PFSK-1 (cell line): Measurements from ENCODE around the gene URAD.

Source experiments
- FOXP2 ChIP-seq: optimal IDR thresholded peaks from 2 replicates; pipeline ENCODE3; 2011; ENCODE audit warnings: borderline replicate concordance, control low read depth, inconsistent platforms; ENCODE audit not compliant: insufficient read depth; ENCODE audit errors: extremely low read length, extremely low read depth
- POLR2AphosphoS5 ChIP-seq: IDR thresholded peaks from 2 replicates; pipeline ENCODE4 v1.6.1; 2012; ENCODE audit warnings: low read depth, mild to moderate bottlenecking, control low read depth, low read length, moderate library complexity
- SIN3A ChIP-seq: IDR thresholded peaks from 2 replicates; pipeline ENCODE4 v1.6.1; 2012; ENCODE audit warnings: mild to moderate bottlenecking, low read length, moderate library complexity, borderline replicate concordance; ENCODE audit not compliant: insufficient read depth
- TAF1 ChIP-seq: IDR thresholded peaks from 2 replicates; pipeline ENCODE4 v1.6.1; 2012; ENCODE audit warnings: low read length, control low read depth, borderline replicate concordance; ENCODE audit not compliant: insufficient read depth
- TF ChIP-seq, protein P1 (sequence below), 2 experiments: IDR thresholded peaks; 2 replicates each; pipeline versions ENCODE4 v1.6.1 to v1.8.0; 2011 to 2012; ENCODE audit warnings: low read depth in 2 of 2, low read length in 2 of 2, control low read depth in 1 of 2, inconsistent platforms in 1 of 2, mild to moderate bottlenecking in 1 of 2, moderate library complexity in 1 of 2; ENCODE audit not compliant: insufficient read depth in 1 of 2

URAD gene

DNA sequence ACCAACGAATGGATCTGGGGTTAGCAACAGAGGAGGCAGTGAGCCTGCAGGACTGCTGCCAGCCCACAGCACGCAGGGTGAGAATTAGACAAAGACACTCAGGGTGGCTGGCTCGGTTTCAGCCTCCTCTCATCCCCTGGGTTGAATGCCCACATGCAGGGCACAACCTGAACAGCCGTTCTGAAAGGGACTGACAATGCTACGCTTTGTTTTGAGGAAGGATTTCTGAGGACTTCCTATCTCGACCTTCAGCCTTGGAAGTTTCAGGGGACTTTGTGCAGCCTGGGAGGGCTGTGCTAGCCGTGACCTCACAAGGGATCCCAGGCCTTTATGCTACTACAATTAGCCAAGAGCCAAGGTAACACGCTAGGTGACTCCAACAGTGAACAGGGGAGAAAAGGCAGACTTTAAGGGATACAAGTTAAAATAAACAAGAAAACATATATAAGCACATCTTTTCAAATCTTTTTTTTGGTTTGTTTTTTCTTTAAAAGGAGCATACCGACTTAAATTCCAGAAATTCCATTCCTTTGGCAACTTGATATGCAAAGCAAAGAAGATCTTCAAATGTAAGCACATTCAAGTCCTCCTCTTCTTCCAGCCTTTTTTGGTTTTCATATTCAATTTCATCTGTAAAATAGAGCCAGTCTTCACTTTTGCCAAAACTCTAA lies 34.5 kb upstream of the URAD start:
- TF ChIP-seq TAF1 (no peak), POLR2AphosphoS5 (no peak), SIN3A (no peak), FOXP2 (no peak)
- TF ChIP-seq, protein P1, sequence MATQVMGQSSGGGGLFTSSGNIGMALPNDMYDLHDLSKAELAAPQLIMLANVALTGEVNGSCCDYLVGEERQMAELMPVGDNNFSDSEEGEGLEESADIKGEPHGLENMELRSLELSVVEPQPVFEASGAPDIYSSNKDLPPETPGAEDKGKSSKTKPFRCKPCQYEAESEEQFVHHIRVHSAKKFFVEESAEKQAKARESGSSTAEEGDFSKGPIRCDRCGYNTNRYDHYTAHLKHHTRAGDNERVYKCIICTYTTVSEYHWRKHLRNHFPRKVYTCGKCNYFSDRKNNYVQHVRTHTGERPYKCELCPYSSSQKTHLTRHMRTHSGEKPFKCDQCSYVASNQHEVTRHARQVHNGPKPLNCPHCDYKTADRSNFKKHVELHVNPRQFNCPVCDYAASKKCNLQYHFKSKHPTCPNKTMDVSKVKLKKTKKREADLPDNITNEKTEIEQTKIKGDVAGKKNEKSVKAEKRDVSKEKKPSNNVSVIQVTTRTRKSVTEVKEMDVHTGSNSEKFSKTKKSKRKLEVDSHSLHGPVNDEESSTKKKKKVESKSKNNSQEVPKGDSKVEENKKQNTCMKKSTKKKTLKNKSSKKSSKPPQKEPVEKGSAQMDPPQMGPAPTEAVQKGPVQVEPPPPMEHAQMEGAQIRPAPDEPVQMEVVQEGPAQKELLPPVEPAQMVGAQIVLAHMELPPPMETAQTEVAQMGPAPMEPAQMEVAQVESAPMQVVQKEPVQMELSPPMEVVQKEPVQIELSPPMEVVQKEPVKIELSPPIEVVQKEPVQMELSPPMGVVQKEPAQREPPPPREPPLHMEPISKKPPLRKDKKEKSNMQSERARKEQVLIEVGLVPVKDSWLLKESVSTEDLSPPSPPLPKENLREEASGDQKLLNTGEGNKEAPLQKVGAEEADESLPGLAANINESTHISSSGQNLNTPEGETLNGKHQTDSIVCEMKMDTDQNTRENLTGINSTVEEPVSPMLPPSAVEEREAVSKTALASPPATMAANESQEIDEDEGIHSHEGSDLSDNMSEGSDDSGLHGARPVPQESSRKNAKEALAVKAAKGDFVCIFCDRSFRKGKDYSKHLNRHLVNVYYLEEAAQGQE (IDR thresholded peaks at IDR 0.05; ENCODE audit: insufficient read depth in 1 of 2, low read depth in 2 of 2, low read length in 2 of 2) = no peak

DNA sequence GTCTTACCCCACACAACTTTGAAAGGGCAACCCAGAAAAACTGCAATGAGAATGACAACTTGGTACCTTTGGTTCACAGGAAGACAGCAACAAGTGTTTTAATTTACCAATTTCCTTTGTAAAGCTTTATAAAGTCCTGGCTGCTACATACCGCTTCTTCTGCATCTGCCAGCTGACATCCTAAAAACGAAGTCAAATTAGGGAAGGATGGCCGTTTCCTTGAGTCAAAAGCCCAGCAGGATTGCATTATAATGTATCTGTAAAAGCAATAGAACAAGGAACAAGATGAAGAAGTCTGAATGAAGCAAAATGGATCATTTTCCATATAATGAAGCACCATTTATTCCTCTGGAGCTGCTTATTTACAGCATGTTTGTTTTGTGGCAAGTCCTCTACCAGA lies 25.8 kb upstream of the URAD start:
- TF ChIP-seq, protein P1 (IDR thresholded peaks at IDR 0.05; ENCODE audit: insufficient read depth in 1 of 2, low read depth in 2 of 2, low read length in 2 of 2) = no peak
- no peak for TF ChIP-seq FOXP2
- no peak for TF ChIP-seq POLR2AphosphoS5
- no peak for TF ChIP-seq TAF1
- TF ChIP-seq SIN3A = no peak

DNA sequence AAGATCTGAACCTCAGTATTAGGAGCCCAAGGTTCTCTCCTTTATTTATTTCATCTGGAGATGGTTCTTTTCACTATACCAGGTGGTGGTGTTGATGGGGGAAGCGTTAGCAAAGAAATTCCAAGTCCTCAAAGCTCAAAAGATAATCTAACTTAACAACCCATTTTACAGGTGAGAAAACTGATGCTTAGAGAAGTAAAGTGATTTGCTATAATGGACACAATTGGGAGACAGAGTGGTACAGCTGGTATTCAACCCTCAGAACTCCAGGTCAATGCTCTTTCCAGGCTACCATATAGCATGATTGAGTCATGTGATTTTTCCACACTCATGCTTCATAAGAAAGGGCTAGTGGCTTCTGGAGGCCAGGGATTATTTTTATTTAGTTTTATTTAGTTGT lies 25.0 kb upstream of the URAD start:
- TF ChIP-seq TAF1 = no peak
- no peak for TF ChIP-seq POLR2AphosphoS5
- TF ChIP-seq, protein P1 (IDR thresholded peaks at IDR 0.05; ENCODE audit: insufficient read depth in 1 of 2, low read depth in 2 of 2, low read length in 2 of 2) = no peak
- no peak for TF ChIP-seq SIN3A
- no peak for TF ChIP-seq FOXP2

GRCh38 chr13:28012896-28013295 lies 24.4 kb upstream of the URAD start:
- TF ChIP-seq, protein P1 (IDR thresholded peaks at IDR 0.05; ENCODE audit: insufficient read depth in 1 of 2, low read depth in 2 of 2, low read length in 2 of 2) = no peak
- TF ChIP-seq SIN3A (no peak), FOXP2 (no peak), TAF1 (no peak), POLR2AphosphoS5 (no peak)

DNA sequence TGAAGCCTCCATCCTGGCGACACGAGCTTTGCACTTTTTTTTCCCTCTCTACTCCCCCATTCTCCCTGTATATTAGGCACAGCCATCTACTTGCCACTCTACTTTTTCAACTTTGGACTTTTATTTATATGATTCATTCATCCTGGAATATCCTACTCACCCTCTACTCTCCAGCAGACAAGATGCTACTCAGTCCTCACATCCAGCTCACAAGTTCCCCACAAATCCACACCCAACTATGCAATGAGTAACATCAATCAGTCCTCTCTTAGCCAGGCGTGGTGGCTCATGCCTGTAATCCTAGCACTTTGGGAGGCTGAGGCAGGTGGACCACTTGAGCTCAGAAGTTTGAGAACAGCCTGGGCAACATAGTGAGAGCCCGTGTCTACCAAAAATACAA lies 23.9 kb upstream of the URAD start:
- TF ChIP-seq TAF1 (no peak), POLR2AphosphoS5 (no peak), FOXP2 (no peak), SIN3A (no peak)
- TF ChIP-seq, protein P1 (IDR thresholded peaks at IDR 0.05; ENCODE audit: insufficient read depth in 1 of 2, low read depth in 2 of 2, low read length in 2 of 2) = no peak
